ENCODE measurements around the gene AKR1C2.
"Not testable (repeated sequence)": the region's sequence is repeated elsewhere in the genome, so short reads cannot be mapped to it uniquely, and the experiment has no call there.

The AKR1C2 gene

DNA sequence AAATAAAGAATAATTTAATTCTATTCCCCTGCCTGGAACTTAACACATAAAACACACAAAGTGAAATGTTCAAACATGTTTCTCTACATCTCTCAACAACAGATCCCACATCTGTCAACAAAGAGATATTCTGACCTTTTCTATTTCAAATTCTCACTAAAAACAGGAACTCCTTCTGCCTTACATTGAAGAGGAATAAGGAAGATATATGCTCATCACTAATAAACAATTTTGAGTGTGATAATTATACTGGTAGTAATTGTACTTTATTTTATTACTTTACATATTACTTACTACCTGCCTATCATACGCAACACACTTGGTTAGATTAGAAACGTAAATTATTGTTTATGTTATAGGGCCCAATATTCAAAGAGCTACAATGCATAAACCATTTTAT is 13.4 kb downstream of the AKR1C2 start:
- no peak for DNase-seq (ENCODE audit: low read depth in 1 of 2, low spot score in 1 of 2)
- in situ Hi-C loops (cut with HindIII; ENCODE audit: low pct_unique_long_range_greater_than_20kb, low sequenced_read_pairs): no loop called here
- no peak for TF ChIP-seq JUND (IDR thresholded peaks at IDR 0.05; ENCODE audit: low read depth)

DNA sequence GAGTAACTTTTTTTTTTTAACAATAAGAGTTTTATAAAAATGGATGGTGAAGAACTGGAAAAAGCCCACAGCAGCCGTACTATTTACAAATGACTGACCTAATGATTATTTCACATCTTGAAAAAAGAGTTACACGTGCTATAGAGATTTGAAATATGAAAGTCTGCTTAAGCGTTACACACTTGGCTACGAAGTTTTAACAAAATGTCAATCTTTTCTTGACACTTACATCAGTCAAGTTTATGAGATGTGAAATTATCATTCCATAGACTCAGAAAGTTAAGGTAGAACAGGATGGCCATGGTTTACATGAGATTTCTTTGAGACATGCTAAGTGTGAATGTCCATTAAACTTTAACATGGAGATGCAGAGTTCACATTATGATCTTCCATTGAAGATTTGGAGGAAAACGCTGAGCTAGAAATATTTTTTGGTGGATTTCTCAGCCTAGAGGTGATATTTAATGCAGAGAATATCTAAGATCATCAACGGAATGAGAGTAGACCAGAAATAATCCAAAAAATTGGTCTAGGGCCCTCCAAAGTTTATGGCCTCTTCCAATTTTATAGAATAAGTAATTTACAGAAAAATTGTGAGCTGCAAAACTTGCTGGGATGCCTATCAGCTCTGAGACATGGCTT is 15.5 kb downstream of the AKR1C2 start:
- in situ Hi-C loops (cut with HindIII; ENCODE audit: low pct_unique_long_range_greater_than_20kb, low sequenced_read_pairs); DNase-seq (ENCODE audit: low read depth in 1 of 2, low spot score in 1 of 2): not testable (repeated sequence)

DNA sequence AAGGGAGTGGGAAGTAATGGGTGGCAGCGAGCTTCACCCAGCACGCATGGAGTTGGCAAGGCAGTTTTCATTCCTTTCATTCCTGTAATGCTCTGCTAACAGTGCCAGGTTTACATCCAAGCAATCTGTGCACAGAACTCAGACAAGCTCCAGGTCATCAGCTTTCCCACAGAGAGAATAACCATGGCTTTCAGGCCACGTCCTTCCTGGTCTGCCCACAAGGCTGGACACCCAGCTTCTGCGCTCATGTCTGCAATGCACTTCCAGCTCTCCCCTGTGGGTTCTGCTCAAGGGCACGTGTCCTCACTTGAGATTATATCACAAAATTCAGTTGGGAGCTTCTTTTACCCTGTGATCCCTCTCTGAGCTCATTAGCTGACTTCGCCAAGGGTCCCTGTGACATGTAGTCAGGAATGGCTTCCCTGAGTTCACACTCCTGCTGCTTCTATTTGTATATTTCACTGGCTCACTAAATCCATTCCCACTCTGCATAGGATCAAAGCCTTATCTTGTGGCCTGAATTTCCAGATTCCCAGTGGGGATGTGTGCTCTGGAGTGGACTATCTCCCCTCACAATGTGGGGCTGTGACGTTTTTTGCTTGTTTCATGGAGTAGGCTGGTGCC is 18.6 kb downstream of the AKR1C2 start:
- peak; percentile 9 to 54 for DNase-seq (ENCODE audit: low read depth in 1 of 2, low spot score in 1 of 2)
- in situ Hi-C loops (cut with HindIII; ENCODE audit: low pct_unique_long_range_greater_than_20kb, low sequenced_read_pairs): no loop called here
- no peak for TF ChIP-seq JUND (IDR thresholded peaks at IDR 0.05; ENCODE audit: low read depth)

DNA sequence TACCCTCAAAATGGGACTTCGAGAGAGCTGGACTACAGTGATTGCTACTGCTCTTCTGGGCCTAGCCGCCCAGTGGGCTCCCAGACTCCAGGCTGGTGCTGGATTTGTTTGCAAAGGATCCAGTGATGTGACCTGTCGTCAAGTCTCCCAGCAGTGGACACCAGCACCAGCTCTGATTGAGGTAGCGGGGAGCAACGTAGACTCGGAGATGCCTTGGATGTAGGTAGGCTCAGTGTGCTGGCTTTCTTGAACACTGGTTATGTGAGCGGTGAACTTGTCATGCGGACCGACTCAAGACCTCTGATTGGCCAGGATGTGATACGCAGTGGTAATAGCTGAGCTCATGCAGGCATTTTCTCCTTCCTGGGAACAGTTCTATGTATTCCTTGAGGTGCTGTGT is 19.4 kb downstream of the AKR1C2 start:
- no peak for TF ChIP-seq JUND (IDR thresholded peaks at IDR 0.05; ENCODE audit: low read depth)
- in situ Hi-C loops (cut with HindIII; ENCODE audit: low pct_unique_long_range_greater_than_20kb, low sequenced_read_pairs): no loop called here
- no peak for DNase-seq (ENCODE audit: low read depth in 1 of 2, low spot score in 1 of 2)

DNA sequence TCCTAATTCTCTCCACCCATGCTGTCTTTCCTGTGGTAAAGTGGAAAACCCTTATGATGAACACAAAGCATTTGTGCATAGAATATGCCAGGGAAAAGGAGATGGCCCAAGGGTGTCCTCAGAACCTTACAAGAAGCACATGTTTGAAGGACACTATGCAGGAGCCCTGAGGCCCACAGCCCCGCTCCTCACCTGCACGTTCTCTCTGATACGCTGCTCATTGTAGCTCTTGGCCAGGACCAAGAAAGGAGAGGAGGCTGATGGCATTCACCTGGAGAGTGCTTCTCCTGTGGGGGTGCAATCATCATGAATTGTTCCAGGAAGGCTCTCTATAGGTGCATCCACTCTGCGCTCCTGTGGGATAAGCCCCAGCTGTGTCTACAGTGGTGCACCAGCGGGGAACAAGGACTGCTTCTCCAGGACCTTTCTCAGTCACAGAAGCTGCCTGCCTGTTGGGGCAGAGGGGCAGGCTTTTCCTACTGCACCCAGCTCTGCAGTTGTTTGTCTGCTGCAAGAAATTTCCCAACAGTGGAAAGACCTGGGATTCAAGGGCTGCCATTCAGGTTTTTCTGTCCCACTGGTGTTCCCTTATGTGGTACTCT is 19.9 kb downstream of the AKR1C2 start:
- TF ChIP-seq JUND (IDR thresholded peaks at IDR 0.05; ENCODE audit: low read depth): no peak
- in situ Hi-C loops (cut with HindIII; ENCODE audit: low pct_unique_long_range_greater_than_20kb, low sequenced_read_pairs): no loop called here
- DNase-seq (ENCODE audit: low read depth in 1 of 2, low spot score in 1 of 2): no peak

DNA sequence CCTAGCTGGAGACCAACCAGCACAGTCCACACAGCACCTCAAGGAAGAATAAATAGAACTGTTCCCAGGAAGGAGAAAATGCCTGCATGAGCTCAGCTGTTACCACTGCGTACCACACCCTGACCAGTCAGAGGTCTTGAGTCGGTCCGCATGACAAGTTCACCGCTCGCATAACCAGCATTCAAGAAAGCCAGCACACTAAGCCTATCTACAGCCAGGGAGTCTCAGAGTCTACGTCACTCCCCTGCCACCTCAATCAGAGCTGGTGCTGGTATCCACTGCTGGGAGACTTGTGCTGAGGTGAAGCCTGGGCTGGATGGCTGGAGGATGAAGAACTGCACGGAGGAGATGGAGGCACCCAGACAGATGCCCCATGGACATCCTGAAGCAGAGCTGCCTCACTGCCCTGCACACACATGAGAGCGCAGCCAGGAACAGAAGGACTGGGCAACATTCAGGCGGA is 20.9 kb downstream of the AKR1C2 start:
- in situ Hi-C loops (cut with HindIII; ENCODE audit: low pct_unique_long_range_greater_than_20kb, low sequenced_read_pairs): no loop called here
- no peak for DNase-seq (ENCODE audit: low read depth in 1 of 2, low spot score in 1 of 2)
- no peak for TF ChIP-seq JUND (IDR thresholded peaks at IDR 0.05; ENCODE audit: low read depth)

DNA sequence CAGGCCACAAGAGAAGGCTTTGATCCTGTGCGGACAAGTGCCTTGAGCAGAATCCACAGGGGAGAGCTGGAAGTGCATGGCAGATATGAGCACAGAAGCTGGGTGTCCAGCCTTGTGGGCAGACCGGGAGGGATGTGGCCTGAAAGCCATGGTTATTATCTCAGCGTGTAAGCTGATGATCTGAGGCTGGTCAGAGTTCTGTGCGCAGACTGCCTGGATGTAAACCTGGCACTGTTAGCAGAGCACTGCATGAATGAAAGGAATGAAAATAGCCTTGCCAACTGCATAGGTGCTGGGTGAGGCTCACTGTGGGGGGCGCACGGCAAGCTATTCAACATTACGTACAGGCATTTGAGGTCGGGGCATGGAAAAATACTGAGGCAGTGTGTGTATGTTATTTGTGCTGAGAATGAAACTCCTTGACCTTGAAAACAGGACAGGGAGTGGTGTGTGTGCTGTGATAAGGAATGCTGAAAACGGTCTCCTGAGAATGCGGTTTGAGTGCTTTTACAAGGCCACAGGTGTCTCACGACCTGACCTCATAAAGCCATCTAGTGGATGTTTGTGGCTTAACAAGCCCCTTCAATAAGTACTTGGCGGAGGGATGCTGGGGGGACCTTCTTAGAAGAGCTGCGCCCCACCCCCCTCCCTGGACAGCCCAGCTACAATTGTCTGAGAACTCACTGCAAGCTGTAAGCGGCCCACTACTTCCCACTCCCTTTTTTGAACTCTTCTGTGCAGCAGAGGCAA is 21.8 kb downstream of the AKR1C2 start:
- in situ Hi-C loops (cut with HindIII; ENCODE audit: low pct_unique_long_range_greater_than_20kb, low sequenced_read_pairs): no loop called here
- TF ChIP-seq JUND (IDR thresholded peaks at IDR 0.05; ENCODE audit: low read depth): no peak
- peak in 1 of 2 experiments; percentile 60 for DNase-seq (ENCODE audit: low read depth in 1 of 2, low spot score in 1 of 2)

DNA sequence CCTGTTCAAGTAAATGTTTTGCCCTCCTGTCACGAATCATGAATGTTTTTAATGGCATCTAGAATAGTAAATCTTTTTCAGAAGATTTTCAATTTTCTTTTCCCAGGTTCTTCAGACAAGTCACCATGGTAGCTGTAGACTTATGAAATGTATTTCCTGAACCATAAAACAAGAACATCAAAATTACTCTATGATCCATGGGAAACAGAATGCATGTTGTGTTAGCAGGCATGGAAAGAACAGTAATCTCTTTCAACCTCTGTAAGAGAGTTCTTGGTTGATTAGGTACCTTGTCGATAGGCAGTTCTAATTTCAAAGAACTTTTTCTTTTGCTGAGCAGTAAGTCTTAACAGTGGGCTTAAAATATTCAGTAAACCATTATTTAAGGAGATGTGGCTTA is 22.9 kb downstream of the AKR1C2 start:
- in situ Hi-C loops (cut with HindIII; ENCODE audit: low pct_unique_long_range_greater_than_20kb, low sequenced_read_pairs): no loop called here
- DNase-seq (ENCODE audit: low read depth in 1 of 2, low spot score in 1 of 2): no peak

DNA sequence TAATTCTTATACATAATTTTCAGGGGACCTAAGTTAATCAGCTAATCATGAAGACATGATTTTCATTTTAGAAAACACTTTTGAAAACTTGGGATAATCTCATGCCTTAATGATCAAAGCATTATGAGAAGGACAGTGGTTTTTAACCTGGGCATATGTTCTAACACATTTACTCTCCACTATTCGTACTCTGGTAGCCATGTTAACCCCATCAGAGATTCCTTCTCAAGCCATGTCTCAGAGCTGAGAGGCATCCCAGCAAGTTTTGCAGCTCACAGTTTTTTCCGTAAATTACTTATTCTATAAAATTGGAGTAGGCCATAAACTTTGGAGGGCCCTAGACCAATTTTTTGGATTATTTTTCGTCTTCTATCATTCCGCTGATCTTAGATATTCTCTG is 24.8 kb downstream of the AKR1C2 start:
- no peak for TF ChIP-seq JUND (IDR thresholded peaks at IDR 0.05; ENCODE audit: low read depth)
- in situ Hi-C loops (cut with HindIII; ENCODE audit: low pct_unique_long_range_greater_than_20kb, low sequenced_read_pairs): no loop called here
- no peak for DNase-seq (ENCODE audit: low read depth in 1 of 2, low spot score in 1 of 2)

More for the DNA sequence above, 22.9 kb downstream of the AKR1C2 start:
- TF ChIP-seq JUND (IDR thresholded peaks at IDR 0.05; ENCODE audit: low read depth): no peak

DNA sequence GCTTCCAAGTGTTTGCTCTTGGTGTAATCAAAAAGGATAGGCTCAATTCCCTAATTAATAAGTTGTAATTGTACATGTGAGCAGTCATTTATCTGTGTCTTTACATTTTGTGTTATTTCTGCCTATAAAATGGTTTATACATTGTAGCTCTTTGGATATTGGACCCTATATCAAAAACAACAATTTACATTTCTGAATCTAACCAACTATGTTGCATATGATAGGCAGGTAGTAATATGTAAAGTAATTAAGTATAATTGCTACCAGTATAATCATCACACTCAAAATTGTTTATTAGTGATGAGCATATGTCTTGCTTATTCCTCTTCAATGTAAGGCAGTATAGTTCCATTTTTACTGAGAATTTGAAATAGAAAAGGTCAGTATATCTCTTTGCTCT is 26.6 kb downstream of the AKR1C2 start:
- no peak for TF ChIP-seq JUND (IDR thresholded peaks at IDR 0.05; ENCODE audit: low read depth)
- in situ Hi-C loops (cut with HindIII; ENCODE audit: low pct_unique_long_range_greater_than_20kb, low sequenced_read_pairs): no loop called here
- no peak for DNase-seq (ENCODE audit: low read depth in 1 of 2, low spot score in 1 of 2)

DNA sequence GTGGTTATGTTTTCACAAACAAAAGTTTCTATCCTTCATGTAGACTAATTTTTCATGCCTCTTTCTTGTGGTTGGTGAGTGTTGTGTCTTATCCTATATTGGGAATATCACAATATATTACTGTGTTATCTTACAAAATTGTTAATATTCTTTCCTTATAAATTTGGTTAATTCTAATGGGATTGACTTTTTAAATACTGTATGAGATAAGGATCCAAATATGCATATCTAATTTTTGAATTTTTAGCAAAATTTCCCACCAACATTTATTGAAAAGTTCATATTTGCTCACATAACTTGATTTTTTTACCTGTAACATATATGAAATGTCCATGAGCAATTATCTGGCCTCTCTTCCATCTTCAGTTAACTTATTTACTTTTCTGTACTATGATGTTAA is 29.3 kb downstream of the AKR1C2 start:
- in situ Hi-C loops (cut with HindIII; ENCODE audit: low pct_unique_long_range_greater_than_20kb, low sequenced_read_pairs); DNase-seq (ENCODE audit: low read depth in 1 of 2, low spot score in 1 of 2): not testable (repeated sequence)

DNA sequence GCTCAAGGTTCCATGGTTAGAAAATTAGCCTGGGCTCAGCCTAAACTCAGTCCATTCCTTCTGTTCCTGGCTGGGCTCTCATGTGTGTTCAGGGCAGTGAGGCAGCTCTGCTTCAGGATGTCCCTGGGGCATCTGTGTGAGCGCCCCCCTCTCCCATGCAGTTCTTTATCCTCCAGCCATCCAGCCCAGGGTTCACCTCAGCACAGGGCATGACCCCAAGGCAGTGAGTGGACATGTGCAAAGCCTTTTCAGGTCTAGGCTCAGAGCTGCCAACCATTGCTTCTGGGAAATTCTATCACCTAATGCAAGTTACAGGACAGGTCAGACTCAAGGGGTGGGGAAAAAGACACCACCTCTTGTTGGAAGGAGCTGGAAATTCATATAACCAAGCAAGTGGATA is 30.4 kb downstream of the AKR1C2 start:
- DNase-seq (ENCODE audit: low read depth in 1 of 2, low spot score in 1 of 2); in situ Hi-C loops (cut with HindIII; ENCODE audit: low pct_unique_long_range_greater_than_20kb, low sequenced_read_pairs): not testable (repeated sequence)

DNA sequence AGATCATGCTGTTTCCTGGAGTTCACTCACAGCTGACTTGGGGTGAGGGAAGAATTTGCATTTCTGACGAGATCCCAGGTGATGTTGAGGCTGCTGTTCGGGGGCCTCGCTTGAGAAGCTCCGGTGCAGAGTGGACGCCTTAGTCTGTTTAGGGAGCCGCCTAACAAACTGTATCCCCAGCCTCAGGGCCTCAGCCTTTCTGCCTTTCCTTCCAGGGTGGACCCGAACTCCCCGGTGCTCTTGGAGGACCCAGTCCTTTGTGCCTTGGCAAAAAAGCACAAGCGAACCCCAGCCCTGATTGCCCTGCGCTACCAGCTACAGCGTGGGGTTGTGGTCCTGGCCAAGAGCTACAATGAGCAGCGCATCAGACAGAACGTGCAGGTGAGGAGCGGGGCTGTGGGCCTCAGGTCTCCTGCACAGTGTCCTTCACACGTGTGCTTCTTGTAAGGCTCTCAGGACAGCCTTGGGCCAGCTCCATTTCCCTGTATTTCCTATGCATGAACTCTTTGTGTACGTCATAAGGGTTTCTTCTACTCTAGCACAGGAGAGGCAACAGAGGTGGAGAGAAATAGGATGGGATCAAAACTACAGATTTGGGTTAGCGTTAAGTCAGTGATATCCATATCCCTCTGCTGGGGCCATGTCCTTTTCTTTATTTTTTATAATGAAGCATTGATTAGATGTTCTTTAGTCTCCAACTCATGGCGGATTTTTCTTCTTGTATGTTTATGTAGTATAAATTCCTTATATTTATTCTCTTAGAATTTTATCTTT is 31.1 kb downstream of the AKR1C2 start:
- in situ Hi-C loops (cut with HindIII; ENCODE audit: low pct_unique_long_range_greater_than_20kb, low sequenced_read_pairs); DNase-seq (ENCODE audit: low read depth in 1 of 2, low spot score in 1 of 2): not testable (repeated sequence)

DNA sequence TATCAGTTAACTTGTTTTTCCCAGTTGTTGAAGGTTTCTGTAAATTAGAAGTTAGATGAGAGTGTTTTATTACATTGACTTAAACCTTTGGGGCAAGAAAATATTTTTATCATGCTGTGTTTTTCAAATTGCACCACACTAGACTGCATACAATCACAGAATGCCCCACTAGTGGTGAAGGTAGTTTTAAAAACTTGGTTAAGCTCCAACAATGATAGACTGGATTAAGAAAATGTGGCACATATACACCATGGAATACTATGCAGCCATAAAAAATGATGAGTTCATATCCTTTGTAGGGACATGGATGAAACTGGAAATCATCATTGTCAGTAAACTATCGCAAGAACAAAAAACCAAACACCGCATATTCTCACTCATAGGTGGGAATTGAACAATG is 33.3 kb downstream of the AKR1C2 start:
- in situ Hi-C loops (cut with HindIII; ENCODE audit: low pct_unique_long_range_greater_than_20kb, low sequenced_read_pairs); DNase-seq (ENCODE audit: low read depth in 1 of 2, low spot score in 1 of 2): not testable (repeated sequence)

DNA sequence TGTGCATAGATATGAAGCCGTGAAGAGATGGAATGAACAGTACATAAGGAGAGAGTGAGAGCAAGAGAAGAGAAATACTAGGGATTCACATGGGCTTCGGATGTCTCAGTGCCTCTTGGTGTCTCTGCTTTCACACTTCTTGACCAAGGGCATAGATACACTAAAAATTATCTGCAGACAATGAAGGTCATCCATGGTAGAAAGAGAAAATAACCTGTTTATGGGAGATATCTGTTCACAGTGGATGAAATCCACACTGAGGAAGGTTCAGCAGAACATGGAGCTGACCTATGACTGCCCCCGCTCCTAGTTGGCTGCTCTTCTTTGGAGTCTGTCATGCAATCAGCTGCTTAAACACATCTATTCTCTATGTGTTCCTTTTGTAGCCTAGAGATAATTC is 34.4 kb downstream of the AKR1C2 start:
- DNase-seq (ENCODE audit: low read depth in 1 of 2, low spot score in 1 of 2); in situ Hi-C loops (cut with HindIII; ENCODE audit: low pct_unique_long_range_greater_than_20kb, low sequenced_read_pairs): not testable (repeated sequence)

DNA sequence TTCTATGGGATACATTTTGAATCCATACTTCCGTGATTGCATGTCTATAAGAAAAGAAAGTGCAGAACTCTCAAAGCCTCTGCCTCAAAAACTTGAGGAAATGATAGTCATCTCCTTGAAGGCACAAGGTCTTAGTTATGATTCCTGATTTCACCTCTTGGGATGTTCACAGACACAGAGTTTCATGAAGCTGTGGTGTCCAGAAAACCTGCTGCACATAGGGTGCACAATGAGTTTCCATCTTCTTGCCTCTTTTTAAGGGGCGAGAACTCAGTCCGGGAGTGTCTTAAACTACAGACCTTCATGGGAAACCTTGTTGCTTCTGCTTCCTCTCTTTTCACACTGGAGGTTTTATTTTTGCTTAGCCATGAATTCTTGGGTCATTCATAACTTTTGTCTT is 36.5 kb downstream of the AKR1C2 start:
- in situ Hi-C loops (cut with HindIII; ENCODE audit: low pct_unique_long_range_greater_than_20kb, low sequenced_read_pairs); DNase-seq (ENCODE audit: low read depth in 1 of 2, low spot score in 1 of 2): not testable (repeated sequence)

DNA sequence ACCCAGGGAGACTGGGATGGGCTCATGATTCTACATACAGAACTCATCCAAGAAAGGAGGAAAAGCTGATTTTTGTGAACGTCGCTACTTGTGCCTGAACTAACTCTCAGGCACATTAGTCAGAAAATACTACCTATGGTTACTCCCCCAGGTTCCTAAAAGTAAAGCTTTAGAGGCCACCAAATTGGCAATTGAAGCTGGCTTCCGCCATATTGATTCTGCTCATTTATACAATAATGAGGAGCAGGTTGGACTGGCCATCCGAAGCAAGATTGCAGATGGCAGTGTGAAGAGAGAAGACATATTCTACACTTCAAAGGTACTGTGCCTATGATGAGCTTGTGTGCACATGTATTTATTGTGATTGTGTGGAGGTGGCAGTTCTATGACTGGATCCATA is 37.9 kb downstream of the AKR1C2 start:
- in situ Hi-C loops (cut with HindIII; ENCODE audit: low pct_unique_long_range_greater_than_20kb, low sequenced_read_pairs); DNase-seq (ENCODE audit: low read depth in 1 of 2, low spot score in 1 of 2): not testable (repeated sequence)
